ENCODE measurements around the gene ZFP91. TPM values are rescaled to one million over a fixed set of nuclear protein-coding genes. Genes with fewer than 3 reads are reported as not detected.

Gene ZFP91
- total and polyA plus RNA-seq, 9 of the 15 experiments (the other 6 are each of a cell fraction or from before 2014, with no cell fraction given), result 17.6 to 58.3 (median 34.0) TPM

DNA sequence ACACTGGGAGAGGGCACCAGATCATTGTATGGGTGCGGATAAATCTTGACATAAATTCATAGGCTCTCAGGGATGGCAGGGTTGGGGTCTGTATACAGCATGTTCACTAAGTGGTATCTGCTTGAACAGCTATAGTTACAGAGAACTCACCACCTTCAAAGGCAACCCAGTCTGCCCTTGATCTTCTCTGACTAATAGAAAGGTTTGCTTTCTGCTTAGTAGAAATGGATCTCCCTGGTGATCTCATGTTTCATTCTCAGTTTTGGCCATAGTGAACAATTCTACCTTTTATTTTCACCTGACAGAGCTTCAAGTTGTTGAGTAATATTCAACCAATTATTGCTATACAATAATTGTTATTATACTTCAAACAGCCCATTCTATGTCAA, 76.0 kb downstream of the ZFP91 start:
- in situ Hi-C loops (cut with MboI) (no loop called here), intact Hi-C loops (cut with micrococcal nuclease) (loop anchor here (1.0 to 5.0 kb wide), 4 partner anchors 20 to 502 kb away; no protein-coding TSS in a partner anchor)
- 64% methylated on average over 1 of the region's 1 CpG for WGBS (ENCODE audit: insufficient coverage, low coverage, missing lambda C conversion rate)
- ATAC-seq, result no peak
- no peak for DNase-seq (ENCODE audit: extremely low read depth in 1 of 4, low spot score in 3 of 4)
- FAIRE-seq, result no peak
- ChIA-PET CTCF (ENCODE audit: low intra/inter-chr PET ratio) (interaction anchor here (1.2 to 2.9 kb wide), 3 partner anchors 91 to 134 kb away, joined by 3 to 19 read pairs (median 3); no protein-coding TSS in a partner anchor), POLR2A (no interaction called here)
- Histone ChIP-seq H3K27me3 (ENCODE audit: control insufficient read depth in 2 of 2, insufficient read depth in 2 of 2, low read length in 2 of 2) (no peaks in the 10 kb centered on the region), H3K27ac (ENCODE audit: extremely low read depth, low read depth, low read length) (no peak overlapping the region), H3K9ac (ENCODE audit: insufficient read depth in 1 of 2, low read depth in 2 of 2, low read length in 2 of 2) (no peak overlapping the region), H3K36me3 (ENCODE audit: control insufficient read depth, insufficient read depth, low read length) (no peaks in the 10 kb centered on the region), H3K4me1 (replicated peaks in 1 of 2; ENCODE audit: control insufficient read depth in 2 of 2, insufficient read depth in 2 of 2, low read length in 2 of 2) (no peaks in the 10 kb centered on the region), H3K4me3 (no peak overlapping the region), H3K9me3 (replicated peaks; ENCODE audit: control insufficient read depth, insufficient read depth, low read depth, low read length) (no peaks in the 10 kb centered on the region), H3K4me2 (ENCODE audit: insufficient read depth, low read length) (no peak overlapping the region), H3K79me2 (ENCODE audit: control insufficient read depth, insufficient read depth, low read length) (no peaks in the 10 kb centered on the region), H2AFZ (ENCODE audit: low read depth, low read length) (no peak overlapping the region; the same call in 1 of the 2 replicates), H4K20me1 (replicated peaks; ENCODE audit: control insufficient read depth, insufficient read depth, low read length) (no peaks in the 10 kb centered on the region), H3K9me1 (ENCODE audit: control insufficient read depth, insufficient read depth, low read length) (no peaks in the 10 kb centered on the region)
- TF ChIP-seq ZNF184 (CRISPR knock-in tag; IDR thresholded peaks at IDR 0.05) (no peak), KLF13 (tag; IDR thresholded peaks at IDR 0.05; ENCODE audit: borderline replicate concordance, low read depth) (no peak), STAT5B (CRISPR knock-in tag; IDR thresholded peaks at IDR 0.05) (no peak)
- TF ChIP-seq, protein P1, sequence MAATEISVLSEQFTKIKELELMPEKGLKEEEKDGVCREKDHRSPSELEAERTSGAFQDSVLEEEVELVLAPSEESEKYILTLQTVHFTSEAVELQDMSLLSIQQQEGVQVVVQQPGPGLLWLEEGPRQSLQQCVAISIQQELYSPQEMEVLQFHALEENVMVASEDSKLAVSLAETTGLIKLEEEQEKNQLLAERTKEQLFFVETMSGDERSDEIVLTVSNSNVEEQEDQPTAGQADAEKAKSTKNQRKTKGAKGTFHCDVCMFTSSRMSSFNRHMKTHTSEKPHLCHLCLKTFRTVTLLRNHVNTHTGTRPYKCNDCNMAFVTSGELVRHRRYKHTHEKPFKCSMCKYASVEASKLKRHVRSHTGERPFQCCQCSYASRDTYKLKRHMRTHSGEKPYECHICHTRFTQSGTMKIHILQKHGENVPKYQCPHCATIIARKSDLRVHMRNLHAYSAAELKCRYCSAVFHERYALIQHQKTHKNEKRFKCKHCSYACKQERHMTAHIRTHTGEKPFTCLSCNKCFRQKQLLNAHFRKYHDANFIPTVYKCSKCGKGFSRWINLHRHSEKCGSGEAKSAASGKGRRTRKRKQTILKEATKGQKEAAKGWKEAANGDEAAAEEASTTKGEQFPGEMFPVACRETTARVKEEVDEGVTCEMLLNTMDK (IDR thresholded peaks at IDR 0.05; ENCODE audit: borderline replicate concordance, insufficient read depth, low read depth, low read length, poor library complexity, severe bottlenecking), result no peak
- no TSS peak for BruUV-seq (replicated peaks)

Data from K562 (cell line).